OCI-LY7 (cell line): ENCODE results near the gene LRRC74B. TPM values are rescaled to one million over a fixed set of nuclear protein-coding genes. Genes with fewer than 3 reads are reported as not detected.

Experiments
- BruUV-seq: library from RNA; stranded (reverse); fragments of 400-500 nt; replicated peaks from 2 replicates; lab custom pipeline; 2021; lab: Mats Ljungman, UMichigan
- CTCF ChIA-PET: fragments of 300-600 bp; sonication (Branson Sonifier 250); formaldehyde crosslinking; loops from one replicate; lab custom pipeline; 2022; ENCODE audit warnings: antibody characterized with exemption; ENCODE audit not compliant: unreplicated experiment; lab: Charles Lee
- POLR2A ChIA-PET: fragments of 300-600 bp; sonication (Branson Sonifier 250); formaldehyde crosslinking; loops from one replicate; lab custom pipeline; 2022; ENCODE audit warnings: antibody characterized with exemption; lab: Charles Lee
- DNase-seq: peaks from one replicate; pipeline ENCODE4 v3.0.0-alpha.2; 2015; ENCODE audit warnings: low spot score
- H2AFZ ChIP-seq: fragments of 200-600 bp; sonication (generic), shearing (Covaris generic); 2 replicates; pipeline ENCODE4 v1.6.1; 2014; ENCODE audit warnings: mild to moderate bottlenecking, antibody characterized with exemption, low read length, moderate library complexity
- H3K27ac ChIP-seq: fragments of 200-600 bp; sonication (generic); 2 replicates; pipeline ENCODE4 v1.5.1; 2014; ENCODE audit warnings: mixed run types, low read depth, mild to moderate bottlenecking, moderate library complexity, low read length, inconsistent platforms; ENCODE audit not compliant: poor library complexity, severe bottlenecking
- H3K36me3 ChIP-seq: fragments of 200-600 bp; sonication (generic); 2 replicates; pipeline ENCODE4 v1.6.1; 2014; ENCODE audit warnings: mild to moderate bottlenecking, antibody characterized with exemption, low read length, moderate library complexity, mixed read lengths; ENCODE audit not compliant: insufficient read depth
- H3K4me1 ChIP-seq: fragments of 200-600 bp; sonication (generic); 2 replicates; pipeline ENCODE4 v1.5.1; 2014; ENCODE audit warnings: mild to moderate bottlenecking, low read length; ENCODE audit not compliant: insufficient read depth, poor library complexity, severe bottlenecking
- H3K4me2 ChIP-seq: fragments of 200-600 bp; sonication (generic); 2 replicates; pipeline ENCODE4 v1.6.1; 2014; ENCODE audit warnings: mild to moderate bottlenecking, low read length
- H3K4me3 ChIP-seq: fragments of 200-600 bp; sonication (generic); 2 replicates; pipeline ENCODE4 v1.5.1; 2014; ENCODE audit warnings: mild to moderate bottlenecking, low read depth, low read length; ENCODE audit not compliant: poor library complexity, severe bottlenecking
- H3K79me2 ChIP-seq: fragments of 200-600 bp; sonication (generic); 2 replicates; pipeline ENCODE4 v1.6.1; 2016; ENCODE audit warnings: low read depth, mild to moderate bottlenecking, low read length, moderate library complexity, mixed read lengths; ENCODE audit not compliant: insufficient read depth
- H3K9me2 ChIP-seq: fragments of 200-600 bp; sonication (generic); 2 replicates; pipeline ENCODE4 v1.6.1; 2016; ENCODE audit warnings: mild to moderate bottlenecking, low read length, mixed read lengths; ENCODE audit not compliant: insufficient read depth
- H3K9me3 ChIP-seq: fragments of 200-600 bp; sonication (generic); 2 replicates; pipeline ENCODE4 v1.6.1; 2014; ENCODE audit warnings: mild to moderate bottlenecking, mixed run types, low read length, mixed read lengths
- H4K20me1 ChIP-seq: fragments of 200-600 bp; sonication (generic); 2 replicates; pipeline ENCODE4 v1.6.1; 2014; ENCODE audit warnings: mild to moderate bottlenecking, antibody characterized with exemption, low read length, moderate library complexity, mixed read lengths; ENCODE audit not compliant: insufficient read depth
- CTCF ChIP-seq: fragments of 200-600 bp; sonication (generic); conservative IDR thresholded peaks from 2 replicates; pipeline ENCODE4 v1.5.1; 2014; ENCODE audit warnings: mild to moderate bottlenecking, antibody characterized with exemption, low read length, moderate library complexity, mixed read lengths
- EZH2phosphoT487 ChIP-seq: fragments of 200-600 bp; sonication (generic); IDR thresholded peaks from 2 replicates; pipeline ENCODE4 v1.6.1; 2018; ENCODE audit warnings: low read depth, borderline replicate concordance, mild to moderate bottlenecking, mixed run types, antibody characterized with exemption, low read length, moderate library complexity, mixed read lengths
- intact Hi-C: fragments of 100-400 bp; cut with micrococcal nuclease; formaldehyde crosslinking; loops from one replicate; pipeline ENCODE4 v1.10.0; 2022; ENCODE audit not compliant: unreplicated experiment
- total RNA-seq, 2 experiments: library from RNA; depleted of rRNA in 1 of 2; stranded (reverse); fragments of >200 nt in 1 of 2; shearing (Covaris generic) in 1 of 2; gene quantifications; 2 replicates each; pipeline ENCODE4 v1.2.3, GENCODE V29; 2014 to 2022

LRRC74B gene
- total RNA-seq, 2 experiments from 2014 or later = not detected

- H3K4me3 ChIP-seq = no peak overlapping the region
- no peak for DNase-seq
- ChIA-PET CTCF (no interaction called here), POLR2A (no interaction called here)
- no peaks in the 10 kb centered on the region for H3K9me2 ChIP-seq
- no peak overlapping the region for H3K4me2 ChIP-seq
- H2AFZ ChIP-seq = no peak overlapping the region
- H3K36me3 ChIP-seq = no peaks in the 10 kb centered on the region
- no peaks in the 10 kb centered on the region for H3K4me1 ChIP-seq
- intact Hi-C loops = no loop called here
- BruUV-seq = no TSS peak
- no peak overlapping the region for H3K27ac ChIP-seq
- H3K9me3 ChIP-seq = no peaks in the 10 kb centered on the region
- TF ChIP-seq CTCF (no peak), EZH2phosphoT487 (no peak)
- no peaks in the 10 kb centered on the region for H4K20me1 ChIP-seq
- no peaks in the 10 kb centered on the region for H3K79me2 ChIP-seq
These were observed 23.0 kb downstream of the LRRC74B start for GRCh38 chr22:21068681-21069276.

GRCh38 chr22:21069375-21069774 lies 23.6 kb downstream of the LRRC74B start:
- H4K20me1 ChIP-seq = no peaks in the 10 kb centered on the region
- no peaks in the 10 kb centered on the region for H3K9me2 ChIP-seq
- CTCF ChIA-PET = no interaction called here
- H3K9me3 ChIP-seq = no peaks in the 10 kb centered on the region
- no peak overlapping the region for H3K4me3 ChIP-seq
- intact Hi-C loops = no loop called here
- no peak for TF ChIP-seq CTCF
- no peak for TF ChIP-seq EZH2phosphoT487
- no peaks in the 10 kb centered on the region for H3K36me3 ChIP-seq
- POLR2A ChIA-PET = no interaction called here
- BruUV-seq = no TSS peak
- H3K4me2 ChIP-seq = no peak overlapping the region
- no peak overlapping the region for H2AFZ ChIP-seq
- no peaks in the 10 kb centered on the region for H3K4me1 ChIP-seq
- no peak for DNase-seq
- H3K79me2 ChIP-seq = no peaks in the 10 kb centered on the region
- H3K27ac ChIP-seq = no peak overlapping the region
